GM21529 (cell line): Measurements from ENCODE around the gene CCL25.

Experiments used
- ATAC-seq: cut with Tn5 transposase; IDR thresholded peaks from one replicate; pipeline ENCODE4 v1.9.1; 2021; ENCODE audit not compliant: unreplicated experiment

The CCL25 gene

GRCh38 chr19:8044018-8044417 lies 8.5 kb upstream of the CCL25 start:
- ATAC-seq: no peak

- ATAC-seq: no peak
These were observed 6.5 kb upstream of the CCL25 start for GRCh38 chr19:8045872-8046568.

DNA sequence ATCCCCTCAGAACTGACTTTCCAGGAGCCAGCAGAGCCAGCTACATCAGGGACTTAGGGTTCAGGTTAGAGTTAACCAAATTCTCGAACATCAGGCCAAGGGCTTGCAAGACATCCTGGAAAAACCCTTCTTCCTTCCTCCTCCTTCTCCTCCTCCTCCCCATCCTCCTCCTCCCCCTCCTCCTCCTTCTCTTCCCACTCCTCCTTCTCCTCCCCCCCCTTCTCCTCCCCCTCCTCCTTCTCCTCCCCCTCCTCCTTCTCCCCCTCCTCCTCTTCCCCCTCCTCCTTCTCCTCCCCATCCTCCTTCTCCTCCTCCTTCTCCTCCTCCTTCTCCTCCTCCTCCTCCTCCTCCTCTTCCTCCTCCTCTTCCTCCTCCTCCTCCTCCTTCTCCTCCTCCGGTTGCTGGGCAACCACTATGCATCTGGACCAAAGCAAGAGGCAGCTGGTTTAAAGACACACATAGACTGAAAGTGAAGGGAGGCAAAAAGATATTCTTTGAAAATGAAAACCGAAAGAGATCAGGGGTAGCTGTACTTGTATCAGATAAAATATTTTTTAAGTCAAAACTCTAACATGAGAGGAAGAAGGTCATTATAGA lies 5.9 kb upstream of the CCL25 start:
- no peak for ATAC-seq

DNA sequence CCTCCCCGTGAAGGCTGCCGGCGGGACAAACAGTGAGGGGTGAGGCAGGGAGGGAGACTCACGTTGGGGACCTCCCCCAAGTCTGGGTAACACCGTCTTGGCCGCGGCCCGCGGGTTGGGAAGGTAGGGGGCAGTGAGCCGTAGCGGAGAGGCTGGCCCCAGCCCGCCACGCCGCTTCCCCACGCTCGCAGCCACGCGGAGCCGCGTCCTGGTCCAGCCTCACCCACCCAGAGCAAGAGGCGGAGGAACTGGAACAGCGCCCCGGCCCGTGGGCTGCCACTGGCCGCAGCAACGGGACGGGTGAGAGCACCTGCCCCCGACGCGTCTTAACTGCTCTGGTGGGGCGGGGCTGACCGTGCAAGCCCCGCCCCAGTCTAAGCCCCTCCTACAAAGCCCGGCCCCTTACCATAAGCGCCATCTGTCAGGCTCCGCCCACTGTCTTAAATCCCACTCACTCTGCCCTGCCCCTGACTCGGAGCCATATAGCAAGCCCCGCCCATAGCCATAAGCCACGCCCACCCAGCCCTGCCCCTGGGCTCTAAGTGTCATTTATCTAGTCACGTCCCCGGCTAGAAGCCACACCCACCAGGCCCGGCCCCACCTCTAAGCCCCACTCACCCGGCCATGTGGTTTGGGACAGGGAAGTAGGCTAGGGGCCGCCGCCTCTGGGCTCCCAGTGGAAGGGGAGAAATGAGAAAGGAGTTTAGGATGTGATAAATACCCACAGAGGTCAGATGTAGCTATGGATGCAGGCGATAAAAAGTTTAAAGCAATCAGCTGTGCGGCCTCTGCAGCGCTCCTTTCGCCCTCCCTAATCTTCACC lies 2.1 kb upstream of the CCL25 start:
- peak; percentile 75 for ATAC-seq

DNA sequence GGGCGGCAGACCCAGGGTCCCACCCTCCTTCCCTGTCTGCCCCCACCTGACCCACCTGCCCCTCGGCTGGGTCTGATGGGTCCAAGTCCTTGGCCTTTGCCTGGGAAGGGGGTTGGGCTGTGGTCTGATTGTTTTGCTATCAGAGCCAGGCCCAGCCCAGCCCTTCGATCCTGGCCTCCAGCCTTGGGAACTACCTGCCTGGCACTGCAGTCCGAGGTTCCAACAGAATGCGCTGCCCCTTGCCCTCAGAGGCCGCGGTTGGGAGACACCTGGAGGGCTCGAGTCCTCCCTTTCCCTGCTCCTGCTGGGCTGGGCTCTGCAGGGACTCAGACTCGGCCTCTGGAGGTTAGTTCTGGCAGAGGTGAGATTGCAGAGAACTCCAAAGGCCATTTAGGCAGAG lies 1.6 kb downstream of the CCL25 start:
- ATAC-seq: no peak

- no peak for ATAC-seq
These were observed 4.0 kb downstream of the CCL25 start for GRCh38 chr19:8056533-8056932.

DNA sequence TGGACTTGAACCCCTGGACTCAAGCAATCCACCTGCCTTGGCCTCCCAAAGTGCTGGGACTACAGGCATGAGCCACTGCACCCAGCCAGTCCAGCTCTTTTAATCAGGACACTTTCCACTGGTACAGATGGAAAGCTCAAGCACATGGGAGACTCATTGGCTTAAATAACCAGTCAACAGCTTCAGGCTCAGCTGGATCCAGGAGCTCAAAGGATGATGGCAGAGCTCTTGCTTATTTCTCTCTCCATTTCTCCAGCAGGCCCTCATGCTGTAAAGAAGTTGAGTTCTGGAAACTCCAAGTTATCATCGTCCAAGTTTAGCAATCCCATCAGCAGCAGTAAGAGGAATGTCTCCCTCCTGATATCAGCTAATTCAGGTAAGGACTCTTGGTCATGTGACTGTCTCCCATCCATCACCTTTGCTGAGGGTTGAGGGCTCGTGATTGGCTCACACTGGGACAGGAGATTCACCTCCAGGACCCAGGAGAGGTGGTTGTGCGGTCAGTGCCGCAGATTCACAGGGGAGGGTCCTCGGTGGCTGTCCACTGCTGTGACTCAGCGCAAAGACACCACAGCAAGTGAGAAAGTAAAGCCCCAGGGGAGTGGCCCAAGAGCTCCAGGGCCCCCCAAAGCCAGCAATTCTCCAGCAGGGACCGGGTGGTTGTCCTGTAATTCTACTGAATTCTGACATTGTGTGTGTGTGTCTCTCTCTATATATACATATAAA lies 5.1 kb downstream of the CCL25 start:
- no peak for ATAC-seq

DNA sequence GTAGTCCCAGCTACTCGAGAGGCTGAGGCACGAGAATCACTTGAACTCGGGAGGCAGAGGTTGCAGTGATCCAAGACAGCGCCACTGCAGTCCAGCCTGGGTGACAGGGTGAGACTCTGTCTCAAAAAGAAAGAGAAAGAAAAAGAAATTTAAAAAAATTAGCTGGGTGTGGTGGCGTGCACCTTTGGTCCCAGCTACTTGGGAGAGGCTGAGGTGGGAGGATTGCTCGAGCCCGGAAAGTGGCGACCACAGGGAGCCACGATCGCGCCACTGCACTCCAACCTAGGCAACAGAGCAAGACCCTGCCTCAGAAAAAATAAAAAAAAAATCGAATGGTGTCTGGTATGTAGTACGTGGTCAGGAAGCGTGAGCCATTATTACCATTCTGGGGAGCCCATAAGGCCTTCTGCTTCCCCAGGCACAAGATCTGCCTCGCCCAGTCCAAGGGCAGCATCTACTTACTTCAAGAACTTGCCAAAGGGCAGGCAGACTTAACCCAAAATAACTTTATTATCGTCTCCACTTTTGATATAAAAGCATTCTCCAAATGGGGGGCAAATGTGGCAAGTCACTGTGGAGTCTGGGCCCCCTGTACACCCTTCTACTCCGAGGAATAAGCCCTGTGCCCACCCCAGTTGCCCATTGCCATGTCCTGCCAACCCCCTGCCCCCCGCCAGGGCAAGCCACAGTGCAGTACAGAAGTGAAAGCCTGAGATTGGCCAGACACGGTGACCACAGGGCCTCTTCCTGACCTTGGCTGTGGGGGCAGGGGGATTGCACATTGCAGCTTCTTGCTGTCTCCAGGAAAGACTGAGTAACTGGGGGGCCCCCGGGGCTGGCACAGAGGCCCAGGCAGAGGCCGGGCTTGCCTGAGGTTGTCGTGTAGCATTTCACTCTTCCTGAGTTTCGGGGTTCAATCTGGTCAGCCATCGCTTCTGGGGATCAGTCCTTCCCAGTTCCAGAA lies 12.6 kb downstream of the CCL25 start:
- ATAC-seq: no peak

- ATAC-seq: no peak
These were observed 13.3 kb downstream of the CCL25 start for GRCh38 chr19:8065875-8066261.

DNA sequence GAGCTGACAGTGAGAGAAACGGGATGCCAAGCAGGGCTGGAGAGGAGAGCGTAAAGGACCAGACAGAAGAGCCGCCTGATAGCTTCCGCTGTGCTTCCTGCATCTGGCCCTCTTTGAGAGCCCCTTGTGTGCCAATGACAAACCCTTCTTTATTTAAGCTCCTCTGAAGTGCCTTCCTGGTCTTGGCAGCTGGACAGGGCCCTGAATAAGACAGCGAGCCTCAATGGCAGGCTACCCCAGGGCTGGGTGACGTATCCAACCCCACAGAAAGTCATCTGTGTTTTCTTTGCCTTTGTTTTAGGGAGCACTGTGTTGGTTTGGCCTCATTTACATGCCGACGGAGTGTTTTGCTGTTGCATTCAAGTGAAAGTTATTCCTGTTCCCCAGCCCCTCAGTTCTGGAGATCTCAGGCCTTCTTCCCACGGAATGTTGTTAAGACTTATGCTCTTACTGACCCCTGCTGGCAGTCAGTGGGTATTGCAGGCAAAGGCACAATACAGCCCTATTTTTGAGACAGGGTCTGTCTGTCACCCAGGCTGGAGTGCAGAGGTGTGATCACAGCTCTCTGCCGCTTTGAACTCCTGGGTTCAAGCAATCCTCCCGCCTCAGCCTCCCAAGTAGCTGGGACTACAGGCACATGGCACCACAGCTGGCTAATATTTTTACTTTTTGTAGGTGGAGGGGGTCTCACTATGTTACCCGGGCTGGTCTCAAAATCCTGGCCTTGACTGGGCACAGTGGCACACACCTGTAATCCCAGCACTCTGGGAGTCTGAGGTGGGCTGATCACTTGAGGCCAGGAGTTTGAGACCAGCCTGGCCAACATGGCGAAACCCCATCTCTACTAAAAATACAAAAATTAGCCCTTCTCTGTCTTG lies 16.8 kb downstream of the CCL25 start:
- ATAC-seq: no peak

GRCh38 chr19:8071912-8072311 lies 19.4 kb downstream of the CCL25 start:
- no peak for ATAC-seq

- no peak for ATAC-seq
These were observed 21.9 kb downstream of the CCL25 start for GRCh38 chr19:8074501-8074900.

- ATAC-seq: no peak
These were observed 22.9 kb downstream of the CCL25 start for GRCh38 chr19:8075158-8076074.

DNA sequence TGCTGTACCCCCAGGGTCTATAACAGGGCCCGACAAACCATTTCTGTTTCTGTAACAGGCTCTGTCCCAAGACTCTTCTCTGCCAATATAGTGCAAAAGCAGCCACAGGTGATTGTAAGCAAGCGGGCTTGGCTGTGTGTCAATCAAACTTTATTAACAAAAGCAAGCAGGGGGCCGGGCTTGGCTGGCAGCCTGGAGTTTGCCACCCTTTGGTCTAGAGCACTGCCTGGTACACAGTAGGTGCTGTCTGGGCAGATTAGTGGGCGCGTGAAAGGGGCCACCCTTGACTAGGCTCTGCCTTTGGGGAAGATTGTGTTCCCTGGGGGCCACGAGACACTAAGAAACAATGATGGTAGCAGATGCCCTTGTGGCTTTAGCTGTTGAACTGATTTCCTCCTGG lies 27.4 kb downstream of the CCL25 start:
- no peak for ATAC-seq

- no peak for ATAC-seq
These were observed 28.3 kb downstream of the CCL25 start for GRCh38 chr19:8080832-8081231.

GRCh38 chr19:8081569-8082550 lies 29.3 kb downstream of the CCL25 start:
- ATAC-seq: no peak

DNA sequence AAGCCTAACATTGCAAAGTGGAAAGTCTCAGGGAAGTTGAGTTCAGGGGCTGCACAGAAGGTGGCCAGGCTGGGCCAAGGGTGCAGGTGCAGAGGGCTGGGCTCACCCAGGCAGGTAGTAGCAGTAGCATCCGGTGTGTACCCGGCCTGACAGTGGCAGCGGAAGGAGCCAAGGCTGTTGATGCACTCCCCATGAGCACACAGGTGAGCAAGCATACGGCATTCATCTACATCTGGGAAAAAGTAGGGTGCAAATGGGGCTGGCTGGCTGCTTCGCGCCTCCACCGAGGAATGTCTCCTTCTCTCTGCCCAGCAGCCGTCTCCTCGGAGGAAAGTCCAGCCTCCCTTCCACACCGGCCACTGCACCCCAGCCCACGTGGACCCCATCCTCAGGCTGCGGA lies 30.6 kb downstream of the CCL25 start:
- no peak for ATAC-seq
